H1 (cell line): ENCODE measurements around the gene DNAJC27. TPM values are rescaled to one million over a fixed set of nuclear protein-coding genes. Genes with fewer than 3 reads are reported as not detected.
A peak's percentile ranks its signal among the peaks of the same experiment; 100 is the strongest.

Experiments used
- CTCF ChIA-PET: fragments of 300-600 bp; sonication (Branson Sonifier 250); formaldehyde crosslinking; loops from one replicate; lab custom pipeline; 2021; ENCODE audit not compliant: partially characterized antibody; lab: Charles Lee
- POLR2A ChIA-PET: fragments of 300-600 bp; sonication (Branson Sonifier 250); formaldehyde crosslinking; loops from one replicate; lab custom pipeline; 2021; ENCODE audit warnings: inconsistent platforms; ENCODE audit not compliant: partially characterized antibody; lab: Charles Lee
- DNase-seq, 2 experiments: peaks; one replicate each; pipeline versions ENCODE4 v3.0.0 to v3.0.0-alpha.2; 2010 to 2022; ENCODE audit warnings: low spot score in 2 of 2, low read depth in 1 of 2, mixed read lengths in 1 of 2
- FAIRE-seq: peaks from 2 replicates; lab custom pipeline; 2011; peaks lifted over from hg19 to GRCh38; lab: Jason Lieb, UNC
- H2AFZ ChIP-seq: 2 replicates; pipeline ENCODE4 v1.8.1; 2012; ENCODE audit warnings: low read length, inconsistent platforms
- H2AK5ac ChIP-seq: 2 replicates; pipeline ENCODE4 v1.6.1; 2013; ENCODE audit warnings: low read depth, low read length
- H2BK120ac ChIP-seq: replicated peaks from 2 replicates; pipeline ENCODE3; 2013; ENCODE audit warnings: low read depth, low read length, inconsistent platforms
- H2BK12ac ChIP-seq: 2 replicates; pipeline ENCODE4 v1.6.1; 2013; ENCODE audit warnings: low read depth, low read length
- H2BK15ac ChIP-seq: 2 replicates; pipeline ENCODE4 v1.6.1; 2013; ENCODE audit warnings: low read length
- H2BK20ac ChIP-seq: 2 replicates; pipeline ENCODE4 v1.6.1; 2013; ENCODE audit warnings: low read length
- H2BK5ac ChIP-seq: 2 replicates; pipeline ENCODE4 v1.6.1; 2013; ENCODE audit warnings: low read depth, low read length
- H3K14ac ChIP-seq: 2 replicates; pipeline ENCODE4 v1.6.1; 2013; ENCODE audit warnings: inconsistent platforms; ENCODE audit not compliant: insufficient read length
- H3K18ac ChIP-seq: 2 replicates; pipeline ENCODE4 v1.6.1; 2013; ENCODE audit warnings: low read length; ENCODE audit errors: extremely low read depth
- H3K23ac ChIP-seq: 2 replicates; pipeline ENCODE4 v1.6.1; 2013; ENCODE audit warnings: inconsistent platforms; ENCODE audit not compliant: insufficient read length
- H3K23me2 ChIP-seq: 2 replicates; pipeline ENCODE4 v1.6.1; 2013; ENCODE audit warnings: low read depth, low read length
- H3K27ac ChIP-seq: 2 replicates; pipeline ENCODE4 v1.6.1; 2011; ENCODE audit warnings: low read depth, low read length, inconsistent platforms
- H3K27me3 ChIP-seq, 4 experiments: replicated peaks in 1 of 4; 1 replicate in 1 of 4; 2 replicates in 3 of 4; pipeline versions ENCODE4 v1.6.1 to v1.8.1; 2011 to 2013; ENCODE audit warnings: low read length in 3 of 4, mild to moderate bottlenecking in 3 of 4, inconsistent platforms in 2 of 4, mixed read lengths in 2 of 4, moderate library complexity in 1 of 4; ENCODE audit not compliant: control insufficient read depth in 3 of 4, insufficient read depth in 3 of 4; ENCODE audit errors: extremely low read depth in 1 of 4
- H3K36me3 ChIP-seq, 4 experiments: 2 replicates each; pipeline versions ENCODE4 v1.6.1 to v1.8.1; 2011 to 2013; ENCODE audit warnings: mild to moderate bottlenecking in 4 of 4, low read length in 3 of 4, moderate library complexity in 2 of 4, control low read depth in 1 of 4, inconsistent platforms in 1 of 4; ENCODE audit not compliant: insufficient read depth in 4 of 4, control insufficient read depth in 2 of 4
- H3K4ac ChIP-seq: replicated peaks from 2 replicates; pipeline ENCODE3; 2013; ENCODE audit warnings: low read length, low read depth, mixed read lengths, inconsistent platforms; ENCODE audit not compliant: insufficient read length
- H3K4me1 ChIP-seq, 4 experiments: replicated peaks in 1 of 4; 1 replicate in 1 of 4; 2 replicates in 3 of 4; pipeline versions ENCODE4 v1.6.1 to v1.8.1; 2011 to 2013; ENCODE audit warnings: low read length in 3 of 4, inconsistent platforms in 2 of 4, mixed read lengths in 1 of 4; ENCODE audit not compliant: insufficient read depth in 4 of 4, control insufficient read depth in 3 of 4
- H3K4me2 ChIP-seq, 2 experiments: 2 replicates each; pipeline versions ENCODE4 v1.6.1 to v1.8.1; 2011 to 2013; ENCODE audit warnings: low read depth in 2 of 2, low read length in 2 of 2, control low read depth in 1 of 2, inconsistent platforms in 1 of 2, mild to moderate bottlenecking in 1 of 2; ENCODE audit not compliant: insufficient read depth in 1 of 2
- H3K4me3 ChIP-seq, 4 experiments: fragments of 200-600, 300-600 bp in 1 of 4; sonication (generic), shearing (Covaris generic), sonication (Bioruptor Twin) in 1 of 4; 2 replicates each; pipeline versions ENCODE4 v1.5.1 to v1.8.1; 2011 to 2016; ENCODE audit warnings: low read length in 4 of 4, low read depth in 3 of 4, control low read depth in 2 of 4, inconsistent platforms in 2 of 4, mild to moderate bottlenecking in 2 of 4, mixed read lengths in 1 of 4, moderate library complexity in 1 of 4; ENCODE audit not compliant: insufficient read depth in 2 of 4; ENCODE audit errors: extremely low read depth in 1 of 4
- H3K56ac ChIP-seq: replicated peaks from 2 replicates; pipeline ENCODE3; 2013; ENCODE audit warnings: low read depth, mild to moderate bottlenecking, mixed read lengths, low read length, inconsistent platforms; ENCODE audit not compliant: insufficient read length
- H3K79me1 ChIP-seq: 2 replicates; pipeline ENCODE4 v1.6.1; 2013; ENCODE audit warnings: low read depth, low read length, control low read depth
- H3K79me2 ChIP-seq, 2 experiments: 2 replicates each; pipeline versions ENCODE4 v1.6.1 to v1.8.1; 2012 to 2013; ENCODE audit warnings: low read length in 2 of 2, mild to moderate bottlenecking in 2 of 2, inconsistent platforms in 1 of 2; ENCODE audit not compliant: insufficient read depth in 2 of 2, control insufficient read depth in 1 of 2
- H3K9ac ChIP-seq, 4 experiments: replicated peaks in 1 of 4; 1 replicate in 1 of 4; 2 replicates in 3 of 4; pipeline versions ENCODE4 v1.6.1 to v1.8.1; 2011 to 2013; ENCODE audit warnings: low read depth in 3 of 4, low read length in 3 of 4, control low read depth in 2 of 4, mild to moderate bottlenecking in 2 of 4, moderate library complexity in 2 of 4, inconsistent platforms in 1 of 4; ENCODE audit errors: extremely low read depth in 1 of 4
- H3K9me3 ChIP-seq, 2 experiments: 2 replicates each; pipeline versions ENCODE4 v1.6.1 to v1.8.1; 2012 to 2013; ENCODE audit warnings: mild to moderate bottlenecking in 2 of 2, moderate library complexity in 2 of 2, control low read depth in 1 of 2, inconsistent platforms in 1 of 2, low read depth in 1 of 2, low read length in 1 of 2, mixed read lengths in 1 of 2; ENCODE audit not compliant: insufficient read depth in 2 of 2
- H4K20me1 ChIP-seq, 2 experiments: replicated peaks in 1 of 2; 2 replicates each; pipeline versions ENCODE3 to v1.8.1; 2011 to 2013; ENCODE audit warnings: inconsistent platforms in 2 of 2, low read length in 2 of 2, mild to moderate bottlenecking in 1 of 2; ENCODE audit not compliant: insufficient read depth in 2 of 2, control insufficient read depth in 1 of 2
- H4K5ac ChIP-seq: 2 replicates; pipeline ENCODE4 v1.6.1; 2013; ENCODE audit warnings: low read length, low read depth, mixed read lengths, inconsistent platforms; ENCODE audit not compliant: insufficient read length
- H4K8ac ChIP-seq: 2 replicates; pipeline ENCODE4 v1.8.0; 2013; ENCODE audit warnings: mild to moderate bottlenecking, moderate library complexity, low read length, inconsistent platforms; ENCODE audit not compliant: insufficient read depth; ENCODE audit errors: extremely low read depth
- H4K91ac ChIP-seq: replicated peaks from 2 replicates; pipeline ENCODE3; 2013; ENCODE audit warnings: low read length, mixed read lengths, inconsistent platforms; ENCODE audit not compliant: insufficient read length
- BACH1 ChIP-seq: IDR thresholded peaks from 2 replicates; pipeline ENCODE4 v1.6.1; 2012; ENCODE audit warnings: low read length, improper control_type of control experiment
- KDM5A ChIP-seq: fragments of 200-600 bp; IDR thresholded peaks from 2 replicates; pipeline ENCODE4 v1.7.1; 2012; ENCODE audit warnings: mild to moderate bottlenecking, low read length, inconsistent platforms, mixed read lengths
- SRF ChIP-seq: IDR thresholded peaks from 2 replicates; pipeline ENCODE4 v1.6.1; 2011; ENCODE audit warnings: mild to moderate bottlenecking, low read depth, low read length, moderate library complexity
- WGBS, 2 experiments: shearing (Covaris generic) in 1 of 2; methylation state at CpG; one replicate each; pipeline versions ENCODE4 v1.1.6 to v1.1.7; 2013 to 2015; ENCODE audit warnings: low lambda C conversion rate in 2 of 2, mixed read lengths in 2 of 2, inconsistent platforms in 1 of 2, low coverage in 1 of 2, missing lambda C conversion rate in 1 of 2; ENCODE audit not compliant: insufficient replicate concordance in 2 of 2, insufficient coverage in 1 of 2, insufficient read length in 1 of 2; ENCODE audit errors: extremely low coverage in 1 of 2, missing lambda C conversion rate in 1 of 2; 5-methylcytosine and 5-hydroxymethylcytosine counted together
- polyA plus RNA-seq, 7 experiments: library from polyadenylated mRNA; depleted of rRNA in 3 of 7; stranded (reverse) in 5 of 7; unstranded in 2 of 7; fragments of >200 nt in 5 of 7; fragments of 200-250 nt in 2 of 7; gene quantifications; 1 replicate in 5 of 7; 2 replicates in 1 of 7; 4 replicates in 1 of 7; pipeline versions ENCODE4 v1.2.1 to v1.2.3, GENCODE V29; 2011 to 2013; ENCODE audit warnings: missing spikeins in 2 of 7, mixed read lengths in 2 of 7
- total RNA-seq: library from RNA; stranded (reverse); fragmentation: NEBNext Ultra II Directional; extraction: Animal tissue kit (Norgen Biotek cat#: 25700); gene quantifications from 2 replicates; pipeline ENCODE4 v1.2.1, GENCODE V29; 2021

Gene DNAJC27
- total and polyA plus RNA-seq, 2 of the 8 experiments (the other 6 are each of a cell fraction or from before 2014, with no cell fraction given): 1.4 to 4.5 TPM

- POLR2A ChIA-PET: interaction anchor here (0.6 to 1.6 kb wide), 3 partner anchors 9 to 13 kb away, joined by 3 to 4 read pairs (median 3); no protein-coding TSS in a partner anchor
- no peak for TF ChIP-seq KDM5A
- TF ChIP-seq SRF: no peak
- no peak for TF ChIP-seq BACH1
Observed at GRCh38 chr2:24935145-24935544, 36.6 kb downstream of the DNAJC27 start.

More at GRCh38 chr2:24935145-24935544, 36.6 kb downstream of the DNAJC27 start:
- WGBS, 2 experiments: 78% methylated on average over 5 of the region's 5 CpGs; no CpG with 5 or more reads in 1 of the 2 experiments
- no peak overlapping the region for H3K4me3 ChIP-seq
- no peaks in the 10 kb centered on the region for H4K20me1 ChIP-seq
- no peak overlapping the region for H2BK12ac ChIP-seq
- no peak overlapping the region for H3K4ac ChIP-seq
- no peak overlapping the region for H2BK15ac ChIP-seq
- H3K18ac ChIP-seq: no peak overlapping the region
- no peak overlapping the region for H2AK5ac ChIP-seq
- no peaks in the 10 kb centered on the region for H3K79me1 ChIP-seq
- H4K8ac ChIP-seq: no peak overlapping the region
- no peak overlapping the region for H3K27ac ChIP-seq
- H3K4me1 ChIP-seq: peaks cover 0 to 3% (median under 1%) of the 10 kb centered on the region in 4 experiments; a peak in 2 of 7 replicates
- CTCF ChIA-PET: interaction anchor here (0.6 to 1.7 kb wide), 6 partner anchors 11 to 194 kb away, joined by 3 to 5 read pairs (median 3); no protein-coding TSS in a partner anchor
- no peaks in the 10 kb centered on the region for H3K36me3 ChIP-seq
- H3K23ac ChIP-seq: no peak overlapping the region
- no peak overlapping the region for H3K56ac ChIP-seq
- no peak overlapping the region for H2BK5ac ChIP-seq
- no peak for FAIRE-seq
- no peak overlapping the region for H3K14ac ChIP-seq
- DNase-seq: no peak
- no peak overlapping the region for H4K91ac ChIP-seq
- no peak overlapping the region for H3K9ac ChIP-seq
- H3K79me2 ChIP-seq: no peaks in the 10 kb centered on the region
- no peak overlapping the region for H2BK120ac ChIP-seq
- no peak overlapping the region for H4K5ac ChIP-seq
- H3K9me3 ChIP-seq: no peaks in the 10 kb centered on the region
- no peak overlapping the region for H2BK20ac ChIP-seq
- H3K23me2 ChIP-seq: no peaks in the 10 kb centered on the region
- no peak overlapping the region for H3K4me2 ChIP-seq
- H2AFZ ChIP-seq: peak overlapping the region; percentile 31; the same call in 1 of the 2 replicates
- H3K27me3 ChIP-seq: no peaks in the 10 kb centered on the region; a peak in 1 of 7 replicates
